Esophagus squamous epithelium (tissue), 5 donors: ENCODE measurements around the gene SHKBP1. TPM values are rescaled to one million over a fixed set of nuclear protein-coding genes. Genes with fewer than 3 reads are reported as not detected.
"Not testable (repeated sequence)": the region's sequence is repeated elsewhere in the genome, so short reads cannot be mapped to it uniquely, and the experiment has no call there.

Experiments
- DNase-seq: peaks from one replicate; lab custom pipeline; 2025; lab: John Stamatoyannopoulos, UW
- H3K27ac ChIP-seq, 4 donors: fragments of 200-600 bp; sonication (generic); one replicate each; pipeline ENCODE4 v1.5.1; 2016 to 2019; ENCODE audit warnings: mild to moderate bottlenecking in 1 of 4
- H3K27me3 ChIP-seq, 4 donors: fragments of 200-600 bp; sonication (generic); 1 replicate in 3 of 4; 2 replicates in 1 of 4; pipeline versions ENCODE4 v1.5.1 to v1.6.0; 2017 to 2021; ENCODE audit warnings: antibody characterized with exemption in 1 of 4
- H3K36me3 ChIP-seq, 3 donors: fragments of 200-600 bp; sonication (generic); one replicate each; pipeline ENCODE4 v1.5.1; 2016 to 2019
- H3K4me1 ChIP-seq, 3 donors: fragments of 200-600 bp; sonication (generic); one replicate each; pipeline ENCODE4 v1.5.1; 2017 to 2019
- H3K4me3 ChIP-seq, 4 donors: fragments of 200-600 bp; sonication (generic); 1 replicate in 3 of 4; 2 replicates in 1 of 4; pipeline ENCODE4 v1.5.1; 2016 to 2019; ENCODE audit warnings: mild to moderate bottlenecking in 2 of 4, moderate library complexity in 1 of 4
- H3K9me3 ChIP-seq, 3 donors: fragments of 200-600 bp; sonication (generic); one replicate each; pipeline ENCODE4 v1.5.1; 2016 to 2019
- POLR2A ChIP-seq, 4 donors: fragments of 450-650 bp; IDR thresholded peaks; one replicate each; pipeline ENCODE4 v1.6.1; 2017; ENCODE audit warnings: antibody characterized with exemption in 4 of 4, mild to moderate bottlenecking in 4 of 4, moderate library complexity in 3 of 4
- WGBS, 2 donors: methylation state at CpG; one replicate each; pipeline ENCODE4 v1.1.5; 2018; 5-methylcytosine and 5-hydroxymethylcytosine counted together
- intact Hi-C: fragments of 100-400 bp; cut with DNase I; formaldehyde crosslinking; loops from one replicate; pipeline ENCODE4 v1.15.0; 2022
- total RNA-seq, 4 donors: library from RNA; depleted of rRNA; stranded (reverse); fragments of >200 nt; gene quantifications; one replicate each; pipeline ENCODE4 v1.1.0, GENCODE V29; 2016
- TF ChIP-seq, protein P1 (sequence below), 6 experiments: fragments of 450-650 bp in 4 of 6; fragments of 200-600 bp in 2 of 6; sonication (generic) in 2 of 6; IDR thresholded peaks; one replicate each; pipeline ENCODE4 v1.5.1; 2016 to 2019; ENCODE audit warnings: antibody characterized with exemption in 6 of 6, mild to moderate bottlenecking in 4 of 6, moderate library complexity in 4 of 6
- donor health status: DM: yes; HTN: yes; CAD: no.

Gene SHKBP1
- total RNA-seq, 4 donors from 2014 or later: 42.3 to 77.9 (median 49.8) TPM

DNA sequence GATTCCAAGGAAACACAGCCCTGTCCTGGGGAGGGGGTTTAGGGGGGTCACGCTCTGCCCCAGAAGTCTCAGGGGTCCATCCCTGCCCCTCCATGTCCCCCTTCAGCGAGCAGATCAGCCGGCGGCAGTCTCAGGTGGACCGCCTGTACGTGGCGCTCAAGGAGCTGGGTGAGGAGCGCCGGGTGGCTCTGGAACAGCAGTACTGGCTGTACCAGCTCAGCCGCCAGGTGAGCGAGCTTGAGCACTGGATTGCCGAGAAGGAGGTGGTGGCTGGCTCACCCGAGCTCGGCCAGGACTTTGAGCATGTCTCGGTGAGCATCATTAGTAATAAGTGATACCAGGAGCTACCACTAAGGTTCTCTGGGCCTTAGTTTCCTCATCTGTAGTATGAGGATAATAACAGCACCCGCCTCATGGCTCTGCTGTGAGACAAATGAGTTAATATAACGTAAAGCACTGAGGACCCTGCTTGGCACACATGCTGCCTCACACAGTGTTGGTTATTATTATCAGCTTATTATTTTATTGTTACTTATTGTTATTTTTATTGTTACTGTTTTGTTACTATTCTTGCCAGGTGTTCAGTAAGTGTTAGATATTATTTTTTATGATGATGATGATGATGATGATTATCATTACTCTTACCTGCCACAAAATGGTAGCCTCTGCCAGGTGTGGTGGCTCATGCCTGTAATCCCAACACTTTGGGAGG is 20.5 kb upstream of the SHKBP1 start:
- Histone ChIP-seq H3K36me3 (no peaks in the 10 kb centered on the region), H3K27me3 (peaks cover 0 to 63% (median 0%) of the 10 kb centered on the region in 4 donors), H3K4me1 (peaks cover 0 to 7% (median 6%) of the 10 kb centered on the region in 3 donors), H3K27ac (no peak overlapping the region), H3K9me3 (no peaks in the 10 kb centered on the region), H3K4me3 (no peak overlapping the region)
- no peak for DNase-seq
- intact Hi-C loops: no loop called here
- TF ChIP-seq, protein P1, sequence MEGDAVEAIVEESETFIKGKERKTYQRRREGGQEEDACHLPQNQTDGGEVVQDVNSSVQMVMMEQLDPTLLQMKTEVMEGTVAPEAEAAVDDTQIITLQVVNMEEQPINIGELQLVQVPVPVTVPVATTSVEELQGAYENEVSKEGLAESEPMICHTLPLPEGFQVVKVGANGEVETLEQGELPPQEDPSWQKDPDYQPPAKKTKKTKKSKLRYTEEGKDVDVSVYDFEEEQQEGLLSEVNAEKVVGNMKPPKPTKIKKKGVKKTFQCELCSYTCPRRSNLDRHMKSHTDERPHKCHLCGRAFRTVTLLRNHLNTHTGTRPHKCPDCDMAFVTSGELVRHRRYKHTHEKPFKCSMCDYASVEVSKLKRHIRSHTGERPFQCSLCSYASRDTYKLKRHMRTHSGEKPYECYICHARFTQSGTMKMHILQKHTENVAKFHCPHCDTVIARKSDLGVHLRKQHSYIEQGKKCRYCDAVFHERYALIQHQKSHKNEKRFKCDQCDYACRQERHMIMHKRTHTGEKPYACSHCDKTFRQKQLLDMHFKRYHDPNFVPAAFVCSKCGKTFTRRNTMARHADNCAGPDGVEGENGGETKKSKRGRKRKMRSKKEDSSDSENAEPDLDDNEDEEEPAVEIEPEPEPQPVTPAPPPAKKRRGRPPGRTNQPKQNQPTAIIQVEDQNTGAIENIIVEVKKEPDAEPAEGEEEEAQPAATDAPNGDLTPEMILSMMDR (IDR thresholded peaks at IDR 0.05): no peak
- TF ChIP-seq POLR2A (IDR thresholded peaks at IDR 0.05): no peak
- 70 to 76% methylated on average over 8 to 17 of the region's 17 CpGs for WGBS, 2 donors

DNA sequence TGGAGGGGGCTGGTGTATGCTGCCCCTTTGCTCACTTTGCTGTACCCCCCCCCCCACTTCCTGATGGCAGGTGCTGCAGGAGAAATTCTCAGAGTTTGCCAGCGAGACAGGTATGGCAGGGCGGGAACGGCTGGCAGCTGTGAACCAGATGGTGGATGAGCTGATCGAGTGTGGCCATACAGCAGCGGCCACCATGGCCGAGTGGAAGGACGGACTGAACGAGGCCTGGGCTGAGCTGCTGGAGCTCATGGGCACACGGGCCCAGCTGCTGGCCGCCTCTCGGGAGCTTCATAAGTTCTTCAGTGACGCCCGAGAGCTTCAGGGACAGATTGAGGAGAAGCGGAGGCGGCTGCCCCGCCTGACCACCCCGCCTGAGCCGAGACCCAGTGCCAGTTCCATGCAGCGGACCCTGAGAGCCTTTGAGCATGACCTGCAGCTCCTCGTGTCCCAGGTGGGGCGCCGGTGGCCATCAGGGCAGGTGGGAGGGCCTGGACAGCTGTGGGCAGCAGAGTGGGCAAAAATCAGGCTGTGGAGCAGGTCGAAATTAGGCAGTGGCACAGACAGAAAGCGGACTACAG is 19.6 kb upstream of the SHKBP1 start:
- Histone ChIP-seq H3K4me3 (no peak overlapping the region), H3K9me3 (no peaks in the 10 kb centered on the region), H3K36me3 (no peaks in the 10 kb centered on the region), H3K4me1 (peaks cover 0 to 7% (median 6%) of the 10 kb centered on the region in 3 donors), H3K27ac (no peak overlapping the region), H3K27me3 (peaks cover 0 to 63% (median 0%) of the 10 kb centered on the region in 4 donors)
- WGBS, 2 donors: 53 to 87% methylated on average over 3 to 17 of the region's 24 CpGs
- no peak for DNase-seq
- no peak for TF ChIP-seq POLR2A (IDR thresholded peaks at IDR 0.05)
- TF ChIP-seq, protein P1 (IDR thresholded peaks at IDR 0.05): no peak
- intact Hi-C loops: no loop called here

DNA sequence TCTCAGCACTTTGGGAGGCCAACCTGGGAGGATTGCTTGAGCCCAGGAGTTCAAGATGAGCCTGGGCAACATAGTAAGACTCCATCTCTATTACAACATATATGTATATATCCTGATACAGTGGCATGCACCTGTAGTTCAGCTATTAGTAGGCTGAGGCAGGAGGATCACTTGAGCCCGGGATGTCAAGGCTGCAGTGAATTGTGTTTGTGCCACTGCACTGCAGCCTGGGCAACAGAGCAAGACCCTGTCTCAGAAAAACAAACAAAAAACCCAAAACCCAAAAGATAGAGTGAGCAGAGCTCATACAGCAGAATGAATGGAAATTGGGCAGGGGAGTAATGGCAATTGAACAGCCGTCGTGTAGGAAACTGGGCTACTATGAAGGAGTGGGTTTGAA is 17.3 kb upstream of the SHKBP1 start:
- TF ChIP-seq, protein P1 (IDR thresholded peaks at IDR 0.05): no peak
- TF ChIP-seq POLR2A (IDR thresholded peaks at IDR 0.05): no peak
- WGBS, 2 donors: 73 to 79% methylated on average over 3 of the region's 3 CpGs
- H3K4me1 ChIP-seq: peaks cover 0 to 2% (median under 1%) of the 10 kb centered on the region in 3 donors
- intact Hi-C loops: no loop called here
- no peaks in the 10 kb centered on the region for H3K9me3 ChIP-seq
- peaks cover 0 to 59% (median 0%) of the 10 kb centered on the region in 4 donors for H3K27me3 ChIP-seq
- H3K36me3 ChIP-seq: no peaks in the 10 kb centered on the region
- no peak overlapping the region for H3K27ac ChIP-seq
- H3K4me3 ChIP-seq: no peak overlapping the region
- DNase-seq: no peak

DNA sequence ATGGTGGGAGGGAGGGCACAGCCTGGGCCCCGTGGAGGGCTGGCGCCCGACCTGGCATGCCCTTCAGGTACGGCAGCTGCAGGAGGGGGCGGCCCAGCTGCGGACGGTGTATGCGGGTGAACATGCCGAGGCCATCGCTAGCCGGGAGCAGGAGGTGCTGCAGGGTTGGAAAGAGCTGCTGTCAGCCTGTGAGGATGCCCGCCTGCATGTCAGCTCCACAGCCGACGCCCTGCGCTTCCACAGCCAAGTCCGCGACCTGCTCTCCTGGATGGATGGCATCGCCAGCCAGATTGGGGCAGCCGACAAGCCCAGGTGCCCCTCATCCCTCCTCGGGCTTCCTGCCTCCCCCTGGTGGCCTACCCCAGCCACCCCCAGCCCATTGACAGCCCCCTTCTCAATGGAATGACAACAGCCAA is 16.6 kb upstream of the SHKBP1 start:
- Histone ChIP-seq H3K4me3 (no peak overlapping the region), H3K27me3 (peaks cover 0 to 59% (median 0%) of the 10 kb centered on the region in 4 donors), H3K27ac (no peak overlapping the region), H3K4me1 (no peaks in the 10 kb centered on the region), H3K36me3 (no peaks in the 10 kb centered on the region), H3K9me3 (no peaks in the 10 kb centered on the region)
- WGBS, 2 donors: 38 to 62% methylated on average over 11 to 13 of the region's 20 CpGs
- DNase-seq: no peak
- intact Hi-C loops: no loop called here
- TF ChIP-seq POLR2A (IDR thresholded peaks at IDR 0.05): no peak
- TF ChIP-seq, protein P1 (IDR thresholded peaks at IDR 0.05): no peak

DNA sequence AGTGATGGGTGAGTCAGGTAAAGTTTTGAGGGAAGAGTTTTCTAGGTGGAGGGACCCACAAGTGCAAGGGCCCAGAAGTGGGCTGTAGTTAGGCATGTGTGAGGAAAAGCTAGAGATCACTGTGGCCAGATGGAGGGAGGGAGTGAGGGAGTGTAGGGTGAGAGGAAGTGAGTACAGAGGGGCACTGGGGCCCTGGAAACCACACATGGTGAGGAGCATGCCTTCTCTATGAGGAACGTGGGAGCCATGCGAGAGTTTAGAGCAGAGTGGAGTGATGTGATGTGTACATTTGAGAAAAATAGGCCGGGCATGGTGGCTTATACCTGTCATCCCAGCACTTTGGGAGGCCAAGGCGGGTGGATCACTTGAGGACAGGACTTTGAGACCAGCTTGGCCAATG is 14.7 kb upstream of the SHKBP1 start:
- 71 to 78% methylated on average over 4 of the region's 4 CpGs for WGBS, 2 donors
- TF ChIP-seq, protein P1 (IDR thresholded peaks at IDR 0.05): no peak
- TF ChIP-seq POLR2A (IDR thresholded peaks at IDR 0.05): no peak

DNA sequence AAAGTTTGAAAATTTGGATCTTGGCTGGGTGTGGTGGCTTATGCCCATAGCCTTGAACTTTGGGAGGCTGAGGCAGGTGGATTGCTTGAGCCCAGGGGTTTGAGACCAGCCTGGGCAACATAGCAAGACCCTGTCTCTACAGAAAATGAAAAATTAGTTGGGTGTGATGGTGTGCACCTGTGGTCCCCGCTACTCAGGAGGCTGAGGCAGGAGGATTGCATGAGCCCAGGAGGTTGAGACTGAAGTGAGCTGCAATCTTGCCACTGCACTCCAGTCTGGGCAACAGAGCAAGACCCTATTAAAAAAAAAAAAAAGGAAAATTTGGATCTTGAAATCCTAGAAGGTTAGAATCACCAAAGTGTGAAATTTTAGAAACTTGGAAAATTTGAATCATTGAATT is 12.1 kb upstream of the SHKBP1 start:
- H3K36me3 ChIP-seq, H3K9me3 ChIP-seq, H3K4me3 ChIP-seq, intact Hi-C loops, H3K27ac ChIP-seq, DNase-seq: not testable (repeated sequence)
- WGBS, 2 donors: 83 to 90% methylated on average over 1 of the region's 1 CpG
- Histone ChIP-seq H3K27me3 (peaks cover 12 to 86% (median 17%) of the 10 kb centered on the region in 4 donors), H3K4me1 (peaks cover 6 to 23% (median 8%) of the 10 kb centered on the region in 3 donors)

More for the DNA sequence above, 14.7 kb upstream of the SHKBP1 start:
- Histone ChIP-seq H3K4me1 (peaks cover 0 to 10% (median 0%) of the 10 kb centered on the region in 3 donors), H3K9me3 (no peaks in the 10 kb centered on the region), H3K27me3 (peaks cover 0 to 63% (median 6%) of the 10 kb centered on the region in 4 donors), H3K36me3 (no peaks in the 10 kb centered on the region), H3K27ac (no peak overlapping the region), H3K4me3 (no peak overlapping the region)
- intact Hi-C loops: no loop called here
- no peak for DNase-seq
